Calu3 (cell line): ENCODE results near the gene RAB28. TPM values are rescaled to one million over a fixed set of nuclear protein-coding genes. Genes with fewer than 3 reads are reported as not detected.
"Not testable (repeated sequence)": the region's sequence is repeated elsewhere in the genome, so short reads cannot be mapped to it uniquely, and the experiment has no call there.

Experiments used
- BruUV-seq: library from RNA; stranded (reverse); fragments of 400-500 nt; replicated peaks from 2 replicates; lab custom pipeline; 2021; lab: Mats Ljungman, UMichigan
- CTCF ChIA-PET: fragments of 300-600 bp; sonication (Branson Sonifier 250); formaldehyde crosslinking; loops from one replicate; lab custom pipeline; 2022; ENCODE audit warnings: antibody characterized with exemption; lab: Charles Lee
- DNase-seq: peaks from one replicate; pipeline ENCODE4 v3.0.0; 2022
- H3K27ac Mint-ChIP-seq: one replicate; pipeline ENCODE4 v1.8.0; 2022; ENCODE audit warnings: mixed read lengths; ENCODE audit not compliant: unreplicated experiment
- H3K27me3 Mint-ChIP-seq: one replicate; pipeline ENCODE4 v1.8.0; 2022; ENCODE audit warnings: mixed read lengths; ENCODE audit not compliant: unreplicated experiment
- H3K36me3 Mint-ChIP-seq: one replicate; pipeline ENCODE4 v1.8.0; 2022; ENCODE audit warnings: mild to moderate bottlenecking, moderate library complexity, mixed read lengths; ENCODE audit not compliant: insufficient read depth, unreplicated experiment
- H3K4me1 Mint-ChIP-seq: one replicate; pipeline ENCODE4 v1.8.0; 2022; ENCODE audit warnings: mild to moderate bottlenecking, low read depth, mixed read lengths; ENCODE audit not compliant: unreplicated experiment
- H3K4me3 Mint-ChIP-seq: one replicate; pipeline ENCODE4 v1.8.0; 2022; ENCODE audit warnings: mild to moderate bottlenecking, low read depth, moderate library complexity, mixed read lengths; ENCODE audit not compliant: unreplicated experiment
- H3K9me3 Mint-ChIP-seq: one replicate; pipeline ENCODE4 v1.8.0; 2022; ENCODE audit warnings: low read depth, mixed read lengths; ENCODE audit not compliant: unreplicated experiment
- CTCF ChIP-seq: fragments of 200-600 bp; IDR thresholded peaks from one replicate; pipeline ENCODE4 v1.8.0; 2022; ENCODE audit warnings: antibody characterized with exemption; ENCODE audit not compliant: unreplicated experiment
- intact Hi-C: fragments of 100-400 bp; cut with micrococcal nuclease; formaldehyde crosslinking; loops from one replicate; pipeline ENCODE4 v1.10.0; 2022; ENCODE audit not compliant: unreplicated experiment
- total RNA-seq: library from RNA; stranded (reverse); gene quantifications from 2 replicates; pipeline ENCODE4 v1.2.3, GENCODE V29; 2022

Gene RAB28
- total RNA-seq, 1 experiment from 2014 or later: 10.6 TPM

DNA sequence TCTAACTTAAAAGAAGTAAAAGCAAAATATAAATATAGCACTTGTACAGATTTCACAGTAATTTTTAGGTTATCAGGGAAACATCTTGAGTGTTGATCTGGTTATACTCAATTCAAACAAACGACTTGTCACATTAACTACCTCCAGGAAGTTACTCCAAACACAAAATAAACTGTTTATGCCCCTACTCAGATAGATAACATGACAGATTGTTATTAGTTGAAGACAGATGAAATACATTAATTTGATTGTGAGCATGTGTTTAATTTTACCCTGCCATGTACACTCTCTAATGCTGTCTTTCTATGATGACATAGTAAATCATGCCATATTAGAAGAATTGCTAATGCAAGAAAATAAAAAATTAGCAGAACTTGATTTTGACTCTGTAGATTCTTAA lies 88.0 kb downstream of the RAB28 start:
- intact Hi-C loops: no loop called here
- CTCF ChIA-PET: no interaction called here

GRCh38 chr4:13389901-13390300 lies 94.2 kb downstream of the RAB28 start:
- DNase-seq, intact Hi-C loops, CTCF ChIA-PET, H3K36me3 Mint-ChIP-seq, H3K27me3 Mint-ChIP-seq, H3K4me1 Mint-ChIP-seq, H3K27ac Mint-ChIP-seq, H3K9me3 Mint-ChIP-seq, H3K4me3 Mint-ChIP-seq, BruUV-seq: not testable (repeated sequence)

More for the DNA sequence above, 88.0 kb downstream of the RAB28 start:
- Mint-ChIP-seq H3K36me3 (no peaks in the 10 kb centered on the region), H3K4me3 (no peak overlapping the region), H3K9me3 (no peaks in the 10 kb centered on the region), H3K27ac (no peak overlapping the region), H3K27me3 (no peaks in the 10 kb centered on the region), H3K4me1 (no peaks in the 10 kb centered on the region)
- TF ChIP-seq CTCF: no peak
- BruUV-seq: no TSS peak
- DNase-seq: no peak

GRCh38 chr4:13386405-13387107 lies 97.6 kb downstream of the RAB28 start:
- Mint-ChIP-seq H3K36me3 (no peaks in the 10 kb centered on the region), H3K27me3 (no peaks in the 10 kb centered on the region), H3K4me3 (no peak overlapping the region), H3K9me3 (no peaks in the 10 kb centered on the region), H3K27ac (no peak overlapping the region), H3K4me1 (no peaks in the 10 kb centered on the region)
- CTCF ChIA-PET: no interaction called here
- no peak for DNase-seq
- no peak for TF ChIP-seq CTCF
- BruUV-seq: no TSS peak
- intact Hi-C loops: no loop called here

GRCh38 chr4:13384055-13384454 lies 100.1 kb downstream of the RAB28 start:
- H3K9me3 Mint-ChIP-seq: no peaks in the 10 kb centered on the region
- no TSS peak for BruUV-seq
- no peak overlapping the region for H3K4me3 Mint-ChIP-seq
- no peak overlapping the region for H3K27ac Mint-ChIP-seq
- no peak for TF ChIP-seq CTCF
- DNase-seq: no peak
- H3K36me3 Mint-ChIP-seq: no peaks in the 10 kb centered on the region
- H3K4me1 Mint-ChIP-seq: no peaks in the 10 kb centered on the region
- no peaks in the 10 kb centered on the region for H3K27me3 Mint-ChIP-seq
- CTCF ChIA-PET: no interaction called here
- intact Hi-C loops: no loop called here
